Activated CD4-positive, alpha-beta T cell treated with anti-CD3 and anti-CD28 coated beads for 48 hours (primary cell): ENCODE results near the gene EFCAB7.

ENCODE experiments used
- DNase-seq: peaks from one replicate; pipeline ENCODE4 v3.0.0-alpha.2; 2020

Gene EFCAB7

DNA sequence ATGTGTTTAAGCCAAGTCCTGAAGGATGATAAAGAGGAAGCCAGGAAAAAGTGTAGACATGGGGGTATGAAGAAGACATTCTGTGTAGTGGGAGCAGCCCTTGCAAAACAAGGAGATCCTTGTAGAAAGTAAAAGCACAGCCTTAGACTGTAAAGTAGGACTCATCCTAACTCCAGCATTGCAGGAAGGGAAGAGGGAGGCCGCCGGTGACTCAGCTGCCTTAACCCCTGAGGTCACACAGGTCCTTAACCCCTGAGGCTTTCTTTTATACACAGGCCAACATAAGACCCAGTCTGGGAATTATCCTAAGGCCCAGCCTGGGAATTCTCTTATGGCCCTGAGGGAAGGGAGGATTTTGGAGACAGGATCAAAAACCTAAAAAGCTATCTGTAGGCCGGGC lies 87.9 kb downstream of the EFCAB7 start:
- no peak for DNase-seq

DNA sequence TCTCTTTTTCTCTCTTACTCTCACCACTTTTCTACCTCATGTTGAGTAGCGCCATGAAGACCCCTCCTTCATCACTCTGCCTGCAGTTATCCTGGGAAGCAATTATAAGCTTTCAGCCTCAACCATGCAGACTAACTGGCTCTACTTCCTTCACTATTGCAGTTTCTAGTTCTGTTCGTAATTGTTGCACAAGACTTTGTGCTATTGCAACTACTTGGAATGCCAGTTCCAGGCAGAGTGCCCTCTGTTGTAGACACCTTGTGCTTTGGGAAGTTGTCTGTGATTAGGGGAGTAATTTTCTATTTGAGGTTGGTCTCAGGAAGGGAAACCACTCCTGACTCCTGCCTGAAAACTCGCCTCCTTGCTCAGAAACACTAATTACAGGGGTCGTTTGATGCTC lies 89.2 kb downstream of the EFCAB7 start:
- DNase-seq, result no peak

DNA sequence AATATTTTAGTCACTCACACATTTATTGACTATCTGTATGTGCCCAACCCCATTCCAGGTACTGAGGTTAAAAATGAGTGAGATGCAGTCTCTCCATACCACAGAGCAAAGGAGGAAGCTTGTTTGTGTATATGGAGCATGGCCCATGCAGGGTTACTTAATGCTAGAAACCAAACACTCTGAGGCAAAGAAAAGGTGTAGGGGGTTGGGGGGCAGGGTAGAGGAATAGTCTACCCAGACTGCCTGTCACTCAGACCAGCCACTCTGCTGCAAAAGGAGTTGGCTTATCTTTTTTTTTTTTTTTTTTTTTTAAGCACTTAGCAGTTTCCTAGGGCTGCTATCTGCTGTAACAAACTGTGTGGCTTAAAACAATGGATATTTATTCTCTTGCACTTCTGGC lies 89.6 kb downstream of the EFCAB7 start:
- no peak for DNase-seq

DNA sequence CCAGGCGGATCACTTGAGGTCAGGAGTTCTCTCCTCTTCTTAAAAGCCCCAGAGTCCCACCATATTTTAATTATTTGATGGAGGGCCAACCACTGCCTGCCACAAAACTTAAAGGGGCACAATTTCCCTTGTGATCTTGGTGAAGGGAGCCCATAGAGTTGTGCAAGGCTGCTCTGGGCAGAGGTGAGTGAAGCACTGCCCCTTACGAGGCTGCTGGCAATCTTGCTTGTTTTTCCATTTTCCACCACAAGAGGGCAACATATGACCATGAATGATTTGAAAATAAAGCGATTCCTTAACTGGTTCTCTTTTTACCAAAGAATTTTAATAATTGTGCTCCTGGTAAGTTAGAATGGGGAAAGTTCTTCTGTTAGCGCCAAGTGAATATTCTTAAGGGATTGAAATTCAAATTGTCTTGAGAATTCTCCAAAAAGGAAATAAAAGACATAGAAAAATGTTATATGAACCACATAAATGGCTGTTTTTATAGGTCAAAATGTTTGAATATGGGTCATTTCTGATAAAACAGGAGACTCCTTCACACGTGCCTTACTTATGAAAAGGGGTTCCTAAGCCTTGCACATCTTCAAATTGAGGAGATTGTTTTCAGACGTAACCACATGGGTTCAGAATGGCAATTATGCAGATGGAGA lies 92.6 kb downstream of the EFCAB7 start:
- peak; percentile 60 for DNase-seq

DNA sequence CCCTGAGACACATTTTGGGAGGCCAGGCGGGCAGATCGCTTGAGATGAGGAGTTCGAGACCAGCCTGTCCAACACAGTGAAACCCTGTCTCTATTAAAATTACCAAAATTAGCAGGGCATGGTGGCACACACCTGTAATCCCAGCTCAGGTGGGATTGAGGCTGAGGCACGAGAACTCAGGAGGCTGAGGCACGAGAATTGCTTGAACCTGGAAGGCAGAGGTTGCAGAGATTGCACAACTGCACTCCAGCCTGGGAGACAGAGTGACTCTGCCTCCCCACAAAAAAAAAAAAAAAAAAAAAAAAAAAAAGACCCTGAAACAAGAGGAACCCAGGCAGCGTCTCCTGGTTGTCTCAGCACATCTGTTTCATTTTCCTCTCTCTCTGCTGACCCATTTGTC lies 94.1 kb downstream of the EFCAB7 start:
- no peak for DNase-seq

DNA sequence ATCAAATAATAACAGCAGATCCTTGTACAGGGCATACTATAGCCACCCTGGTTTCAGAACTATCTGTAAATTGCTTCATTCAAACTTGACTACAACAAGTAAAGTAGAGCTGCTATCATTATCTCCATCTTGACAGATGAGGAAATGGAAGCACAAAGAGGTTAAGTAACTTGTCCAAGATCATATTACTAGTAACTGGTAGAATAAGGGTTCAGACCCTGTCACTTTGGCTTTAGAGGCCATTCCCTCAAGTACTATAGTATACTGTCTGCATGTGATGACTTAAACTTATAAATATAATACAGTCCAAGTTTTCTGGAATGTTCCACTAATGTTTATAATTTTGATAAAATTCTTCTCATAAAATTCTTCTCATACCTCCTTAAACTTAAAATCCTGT lies 94.7 kb downstream of the EFCAB7 start:
- DNase-seq, result no peak

DNA sequence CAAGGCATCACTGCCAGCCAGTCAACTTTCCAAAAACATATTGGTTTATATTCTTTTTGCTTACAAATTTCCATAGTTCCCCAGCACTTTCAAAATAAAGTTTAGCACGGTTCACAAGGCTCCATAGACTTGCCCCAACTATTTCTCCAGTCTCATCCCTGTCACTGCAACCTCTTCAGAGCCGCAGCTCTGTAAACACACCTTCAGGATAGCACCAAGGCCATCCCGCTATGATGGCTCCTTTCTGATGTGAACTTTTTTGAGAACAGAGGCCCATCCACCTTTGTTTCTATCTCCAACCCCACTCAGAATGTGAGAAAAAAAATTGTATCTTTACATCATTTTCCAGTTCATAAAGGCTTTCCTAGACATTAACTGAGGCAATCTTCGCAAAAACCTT lies 96.2 kb downstream of the EFCAB7 start:
- DNase-seq, result no peak

GRCh38 chr1:63620671-63621070 lies 97.3 kb downstream of the EFCAB7 start:
- DNase-seq, result no peak

GRCh38 chr1:63621075-63621474 lies 97.8 kb downstream of the EFCAB7 start:
- DNase-seq, result no peak

- no peak for DNase-seq
These were observed 98.4 kb downstream of the EFCAB7 start for GRCh38 chr1:63621698-63622097.
